Natural killer cell (primary cell): ENCODE measurements around the gene P4HA2. TPM values are rescaled to one million over a fixed set of nuclear protein-coding genes. Genes with fewer than 3 reads are reported as not detected.

ENCODE experiments used
- ATAC-seq, 3 donors: fragments of 150-1000 bp in 2 of 3; fragments of 200-7000 bp in 1 of 3; cut with Tn5 transposase; 1 replicate in 1 of 3; 2 replicates in 2 of 3; pipeline ENCODE4 v1.10.0; 2021; ENCODE audit warnings: mild to moderate bottlenecking in 2 of 3, moderate library complexity in 2 of 3
- DNase-seq, 2 donors: peaks; one replicate each; pipeline versions ENCODE4 v3.0.0 to v3.0.0-alpha.2; 2013 to 2021; ENCODE audit warnings: mixed read lengths in 1 of 2
- H3K27ac ChIP-seq: one replicate; pipeline ENCODE4 v1.5.1; 2013; ENCODE audit warnings: mild to moderate bottlenecking, low read length
- H3K27me3 ChIP-seq: one replicate; pipeline ENCODE4 v1.6.1; 2013; ENCODE audit warnings: low read length; ENCODE audit not compliant: control insufficient read depth, insufficient read depth
- H3K36me3 ChIP-seq: one replicate; pipeline ENCODE4 v1.6.1; 2013; ENCODE audit warnings: low read length; ENCODE audit not compliant: control insufficient read depth, insufficient read depth
- H3K4me1 ChIP-seq: one replicate; pipeline ENCODE4 v1.6.1; 2013; ENCODE audit warnings: low read length; ENCODE audit not compliant: control insufficient read depth, insufficient read depth
- H3K4me3 ChIP-seq: one replicate; pipeline ENCODE4 v1.5.1; 2013; ENCODE audit warnings: low read length
- H3K9me3 ChIP-seq: one replicate; pipeline ENCODE4 v1.6.1; 2013; ENCODE audit warnings: low read length; ENCODE audit not compliant: control insufficient read depth, insufficient read depth
- H3K27ac Mint-ChIP-seq, 2 donors: one replicate each; pipeline ENCODE4 v1.8.0; 2022; ENCODE audit warnings: mild to moderate bottlenecking in 2 of 2, mixed read lengths in 2 of 2, moderate library complexity in 1 of 2
- H3K27me3 Mint-ChIP-seq, 2 donors: one replicate each; pipeline ENCODE4 v1.8.0; 2022; ENCODE audit warnings: low read depth in 2 of 2, mixed read lengths in 2 of 2
- H3K36me3 Mint-ChIP-seq: one replicate; pipeline ENCODE4 v1.8.0; 2022; ENCODE audit warnings: mixed read lengths
- H3K4me1 Mint-ChIP-seq, 2 donors: one replicate each; pipeline ENCODE4 v1.8.0; 2022; ENCODE audit warnings: mixed read lengths in 2 of 2
- H3K4me3 Mint-ChIP-seq: one replicate; pipeline ENCODE4 v1.8.0; 2022; ENCODE audit warnings: mild to moderate bottlenecking, moderate library complexity, mixed read lengths
- H3K9me3 Mint-ChIP-seq, 2 donors: one replicate each; pipeline ENCODE4 v1.8.0; 2022; ENCODE audit warnings: mixed read lengths in 2 of 2
- WGBS: methylation state at CpG from one replicate; pipeline ENCODE4 v1.1.7; 2013; ENCODE audit warnings: missing lambda C conversion rate; ENCODE audit not compliant: insufficient coverage; 5-methylcytosine and 5-hydroxymethylcytosine counted together
- intact Hi-C: fragments of 100-400 bp; cut with micrococcal nuclease; formaldehyde crosslinking; loops from one replicate; pipeline ENCODE4 v1.14.2; 2022
- total RNA-seq, 4 donors: library from RNA; stranded (reverse); fragments of 120-200 nt in 1 of 4; gene quantifications; one replicate each; pipeline versions ENCODE4 v1.2.3 to v1.2.4, GENCODE V29; 2013 to 2022
- TF ChIP-seq, protein P1 (sequence below): fragments of 200-600 bp; IDR thresholded peaks from one replicate; pipeline ENCODE4 v1.8.0; 2022; ENCODE audit warnings: antibody characterized with exemption

Gene P4HA2
- total RNA-seq, 3 donors from 2014 or later (not counting 1 experiment from before 2014, with no cell fraction given): 0.20 TPM; not detected in 2

DNA sequence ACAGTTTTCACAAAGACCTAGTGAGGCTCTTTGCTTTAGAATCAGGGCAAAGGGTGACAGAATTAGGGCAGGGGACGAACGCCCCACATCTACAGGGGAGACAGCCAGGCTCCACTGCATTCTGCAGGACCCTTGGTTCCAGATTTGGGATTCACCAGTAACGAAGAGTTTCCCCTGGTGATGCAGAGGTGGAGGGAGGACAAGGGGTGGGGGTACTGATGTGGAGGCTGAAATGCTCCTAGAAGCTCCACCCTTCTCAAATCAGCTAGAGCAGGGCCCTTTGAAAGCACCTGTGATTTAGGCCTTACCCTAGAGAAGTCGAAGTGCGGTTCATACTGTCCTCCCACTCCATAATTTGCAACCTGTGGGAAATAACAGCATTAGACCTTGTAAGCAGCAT lies 29.1 kb downstream of the P4HA2 start:
- ATAC-seq (no peak), DNase-seq (no peak)
- H3K36me3 ChIP-seq: no peaks in the 10 kb centered on the region
- no peaks in the 10 kb centered on the region for H3K27me3 ChIP-seq
- no peak overlapping the region for H3K27ac ChIP-seq
- intact Hi-C loops: no loop called here
- H3K4me1 ChIP-seq: no peaks in the 10 kb centered on the region
- Mint-ChIP-seq H3K27me3 (peaks cover 3 to 8% of the 10 kb centered on the region in 2 donors), H3K4me1 (no peaks in the 10 kb centered on the region), H3K27ac (no peak overlapping the region), H3K4me3 (no peak overlapping the region), H3K36me3 (no peaks in the 10 kb centered on the region), H3K9me3 (no peaks in the 10 kb centered on the region)
- 93% methylated on average over 5 of the region's 5 CpGs for WGBS
- no peak overlapping the region for H3K4me3 ChIP-seq
- TF ChIP-seq, protein P1, sequence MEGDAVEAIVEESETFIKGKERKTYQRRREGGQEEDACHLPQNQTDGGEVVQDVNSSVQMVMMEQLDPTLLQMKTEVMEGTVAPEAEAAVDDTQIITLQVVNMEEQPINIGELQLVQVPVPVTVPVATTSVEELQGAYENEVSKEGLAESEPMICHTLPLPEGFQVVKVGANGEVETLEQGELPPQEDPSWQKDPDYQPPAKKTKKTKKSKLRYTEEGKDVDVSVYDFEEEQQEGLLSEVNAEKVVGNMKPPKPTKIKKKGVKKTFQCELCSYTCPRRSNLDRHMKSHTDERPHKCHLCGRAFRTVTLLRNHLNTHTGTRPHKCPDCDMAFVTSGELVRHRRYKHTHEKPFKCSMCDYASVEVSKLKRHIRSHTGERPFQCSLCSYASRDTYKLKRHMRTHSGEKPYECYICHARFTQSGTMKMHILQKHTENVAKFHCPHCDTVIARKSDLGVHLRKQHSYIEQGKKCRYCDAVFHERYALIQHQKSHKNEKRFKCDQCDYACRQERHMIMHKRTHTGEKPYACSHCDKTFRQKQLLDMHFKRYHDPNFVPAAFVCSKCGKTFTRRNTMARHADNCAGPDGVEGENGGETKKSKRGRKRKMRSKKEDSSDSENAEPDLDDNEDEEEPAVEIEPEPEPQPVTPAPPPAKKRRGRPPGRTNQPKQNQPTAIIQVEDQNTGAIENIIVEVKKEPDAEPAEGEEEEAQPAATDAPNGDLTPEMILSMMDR: no peak
- no peaks in the 10 kb centered on the region for H3K9me3 ChIP-seq

DNA sequence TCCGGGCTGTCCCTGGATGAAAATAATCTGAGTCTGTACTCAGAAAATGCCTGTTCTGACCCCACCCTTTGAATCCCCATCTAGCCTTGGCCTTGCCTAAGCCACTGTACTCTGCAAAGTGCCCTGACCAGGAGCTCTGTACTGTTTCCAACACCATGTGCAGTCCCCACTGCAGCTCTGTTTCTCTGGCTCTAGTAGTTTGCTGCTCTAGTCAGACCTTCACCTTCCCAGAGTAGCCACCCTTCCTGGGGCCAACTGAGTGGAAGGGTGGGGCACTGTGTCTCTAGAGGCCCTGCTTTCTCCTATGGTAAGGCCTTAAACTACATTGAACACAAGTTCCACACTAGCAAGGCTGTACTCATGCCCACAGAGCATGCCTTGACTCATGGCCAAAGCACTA lies 31.9 kb downstream of the P4HA2 start:
- TF ChIP-seq, protein P1: no peak
- Histone ChIP-seq H3K27ac (no peak overlapping the region), H3K27me3 (no peaks in the 10 kb centered on the region), H3K4me3 (no peak overlapping the region), H3K9me3 (no peaks in the 10 kb centered on the region), H3K4me1 (no peaks in the 10 kb centered on the region), H3K36me3 (no peaks in the 10 kb centered on the region)
- peaks cover 0 to 3% of the 10 kb centered on the region in 2 donors for H3K27me3 Mint-ChIP-seq
- intact Hi-C loops: no loop called here
- H3K27ac Mint-ChIP-seq: no peak overlapping the region
- no peaks in the 10 kb centered on the region for H3K4me1 Mint-ChIP-seq
- no peaks in the 10 kb centered on the region for H3K36me3 Mint-ChIP-seq
- ATAC-seq (no peak), DNase-seq (no peak)
- WGBS: 88% methylated on average over 1 of the region's 1 CpG
- no peaks in the 10 kb centered on the region for H3K9me3 Mint-ChIP-seq
- no peak overlapping the region for H3K4me3 Mint-ChIP-seq

DNA sequence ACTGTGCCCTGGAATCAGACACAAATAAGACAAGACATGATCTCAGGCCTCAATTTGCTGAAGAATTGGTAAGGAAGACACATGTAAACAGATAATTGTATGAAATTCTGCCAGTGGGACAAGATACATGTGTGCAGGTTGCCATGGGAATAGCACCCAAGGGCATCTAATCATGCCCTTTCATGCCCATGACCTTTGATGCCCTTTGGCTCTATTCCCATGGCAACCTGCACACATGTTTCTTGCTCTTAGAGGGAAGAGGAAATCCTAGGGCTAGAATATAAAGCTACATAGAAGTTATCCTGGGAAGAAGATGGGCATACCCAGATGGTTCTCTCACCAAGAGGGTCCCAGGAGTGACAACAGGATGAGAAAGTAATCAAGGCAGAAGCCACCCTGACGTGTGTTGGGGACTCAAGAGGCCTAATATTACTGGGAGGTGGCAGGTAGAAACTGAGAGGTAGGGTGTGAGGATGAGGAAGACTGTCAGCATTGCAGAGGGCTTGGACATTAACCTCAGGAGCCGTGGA lies 34.4 kb downstream of the P4HA2 start:
- no peaks in the 10 kb centered on the region for H3K4me1 Mint-ChIP-seq
- no peaks in the 10 kb centered on the region for H3K36me3 Mint-ChIP-seq
- no peaks in the 10 kb centered on the region for H3K4me1 ChIP-seq
- H3K9me3 Mint-ChIP-seq: no peaks in the 10 kb centered on the region
- H3K36me3 ChIP-seq: no peaks in the 10 kb centered on the region
- ATAC-seq: no peak
- H3K4me3 Mint-ChIP-seq: no peak overlapping the region
- TF ChIP-seq, protein P1: no peak
- H3K4me3 ChIP-seq: no peak overlapping the region
- no peak for DNase-seq
- intact Hi-C loops: loop anchor here (5.0 kb wide), 1 partner anchor 126 kb away; no protein-coding TSS in a partner anchor
- H3K27ac ChIP-seq: no peak overlapping the region
- 84% methylated on average over 2 of the region's 2 CpGs for WGBS
- peaks cover 7 to 9% of the 10 kb centered on the region in 2 donors for H3K27me3 Mint-ChIP-seq
- no peaks in the 10 kb centered on the region for H3K27me3 ChIP-seq
- no peaks in the 10 kb centered on the region for H3K9me3 ChIP-seq
- H3K27ac Mint-ChIP-seq: no peak overlapping the region
